Lower lobe of right lung (tissue), 2 donors: ENCODE results near the gene C12orf42. TPM values are rescaled to one million over a fixed set of nuclear protein-coding genes. Genes with fewer than 3 reads are reported as not detected.

Experiments used
- ATAC-seq, 2 donors: fragments of 200-7000 bp; cut with Tn5 transposase; one replicate each; pipeline ENCODE4 v1.9.1; 2020 to 2022; ENCODE audit warnings: mild to moderate bottlenecking in 2 of 2, moderate library complexity in 2 of 2
- DNase-seq: peaks from one replicate; pipeline ENCODE4 v3.0.0-alpha.2; 2020
- H3K27ac ChIP-seq: fragments of 200-600 bp; one replicate; pipeline ENCODE4 v1.8.0; 2022
- H3K27me3 ChIP-seq: fragments of 200-600 bp; one replicate; pipeline ENCODE4 v1.8.0; 2022; ENCODE audit warnings: low read depth
- H3K36me3 ChIP-seq: fragments of 200-600 bp; one replicate; pipeline ENCODE4 v1.8.0; 2022; ENCODE audit warnings: mild to moderate bottlenecking
- H3K4me1 ChIP-seq: fragments of 200-600 bp; one replicate; pipeline ENCODE4 v1.8.0; 2022
- H3K4me3 ChIP-seq: fragments of 200-600 bp; one replicate; pipeline ENCODE4 v1.8.0; 2022; ENCODE audit warnings: mild to moderate bottlenecking
- H3K9me3 ChIP-seq: fragments of 200-600 bp; one replicate; pipeline ENCODE4 v1.8.0; 2022
- intact Hi-C: fragments of 100-400 bp; cut with DNase I; formaldehyde crosslinking; loops from one replicate; pipeline ENCODE4 v1.11.0; 2022
- total RNA-seq: library from RNA; stranded (reverse); fragmentation: NEBNext Ultra II Directional; extraction: Animal tissue kit (Norgen Biotek cat#: 25700); gene quantifications from one replicate; pipeline ENCODE4 v1.2.1, GENCODE V29; 2021
- TF ChIP-seq, protein P1 (sequence below): fragments of 200-600 bp; IDR thresholded peaks from one replicate; pipeline ENCODE4 v1.8.0; 2022; ENCODE audit warnings: antibody characterized with exemption, mild to moderate bottlenecking
- donor health status: DM: no; HTN: yes; CAD: no; lungs with severe emphysema.

Gene C12orf42
- total RNA-seq, 1 donor from 2014 or later: not detected

DNA sequence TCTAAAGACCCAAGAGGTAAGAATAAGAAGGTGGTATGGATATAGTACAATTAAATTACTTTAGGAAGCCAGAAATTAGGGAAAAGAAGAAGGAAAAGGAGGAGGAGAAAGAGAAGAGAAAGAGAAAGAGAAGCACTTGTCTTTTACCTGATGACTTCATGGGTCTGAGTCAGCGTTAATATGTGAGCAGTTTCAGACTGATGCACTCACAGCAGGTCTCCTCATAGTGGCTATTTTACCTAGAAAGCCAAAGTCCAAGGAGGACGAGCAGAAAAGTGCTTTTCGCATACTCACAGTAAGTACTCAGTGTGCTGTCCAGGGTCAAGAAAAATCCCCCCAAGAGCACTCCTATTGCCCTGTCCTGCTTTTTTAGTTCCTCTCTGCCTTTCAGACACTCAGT lies 222.1 kb downstream of the C12orf42 start:
- no peaks in the 10 kb centered on the region for H3K36me3 ChIP-seq
- no peak overlapping the region for H3K4me3 ChIP-seq
- no peaks in the 10 kb centered on the region for H3K9me3 ChIP-seq
- intact Hi-C loops: no loop called here
- H3K27me3 ChIP-seq: no peaks in the 10 kb centered on the region
- TF ChIP-seq, protein P1, sequence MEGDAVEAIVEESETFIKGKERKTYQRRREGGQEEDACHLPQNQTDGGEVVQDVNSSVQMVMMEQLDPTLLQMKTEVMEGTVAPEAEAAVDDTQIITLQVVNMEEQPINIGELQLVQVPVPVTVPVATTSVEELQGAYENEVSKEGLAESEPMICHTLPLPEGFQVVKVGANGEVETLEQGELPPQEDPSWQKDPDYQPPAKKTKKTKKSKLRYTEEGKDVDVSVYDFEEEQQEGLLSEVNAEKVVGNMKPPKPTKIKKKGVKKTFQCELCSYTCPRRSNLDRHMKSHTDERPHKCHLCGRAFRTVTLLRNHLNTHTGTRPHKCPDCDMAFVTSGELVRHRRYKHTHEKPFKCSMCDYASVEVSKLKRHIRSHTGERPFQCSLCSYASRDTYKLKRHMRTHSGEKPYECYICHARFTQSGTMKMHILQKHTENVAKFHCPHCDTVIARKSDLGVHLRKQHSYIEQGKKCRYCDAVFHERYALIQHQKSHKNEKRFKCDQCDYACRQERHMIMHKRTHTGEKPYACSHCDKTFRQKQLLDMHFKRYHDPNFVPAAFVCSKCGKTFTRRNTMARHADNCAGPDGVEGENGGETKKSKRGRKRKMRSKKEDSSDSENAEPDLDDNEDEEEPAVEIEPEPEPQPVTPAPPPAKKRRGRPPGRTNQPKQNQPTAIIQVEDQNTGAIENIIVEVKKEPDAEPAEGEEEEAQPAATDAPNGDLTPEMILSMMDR: no peak
- ATAC-seq: no peak
- no peak for DNase-seq
- H3K27ac ChIP-seq: no peak overlapping the region
- H3K4me1 ChIP-seq: no peaks in the 10 kb centered on the region

GRCh38 chr12:103272949-103273348 lies 222.8 kb downstream of the C12orf42 start:
- Histone ChIP-seq H3K9me3 (no peaks in the 10 kb centered on the region), H3K4me3 (no peak overlapping the region), H3K27ac (no peak overlapping the region)

DNA sequence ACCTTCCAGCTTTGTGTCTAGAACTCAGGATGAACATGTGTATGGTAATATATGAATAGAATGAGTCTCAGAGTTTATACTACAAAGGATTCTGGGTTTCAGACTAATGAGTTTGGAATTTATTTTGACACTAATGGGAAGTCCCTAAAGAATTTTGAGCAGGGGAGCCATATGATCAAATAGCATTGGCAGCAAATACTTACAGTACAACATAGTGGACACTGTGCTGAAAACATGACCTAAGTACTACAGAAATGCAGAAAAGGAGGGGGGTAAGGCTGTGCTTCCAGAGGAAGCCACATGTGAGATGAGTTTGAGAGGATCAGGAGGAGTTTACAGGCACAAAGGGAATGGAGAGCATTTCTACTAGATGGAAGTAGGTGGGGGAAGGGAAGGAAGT lies 225.8 kb downstream of the C12orf42 start:
- DNase-seq: no peak

More at GRCh38 chr12:103272949-103273348, 222.8 kb downstream of the C12orf42 start:
- TF ChIP-seq, protein P1: no peak
- no peaks in the 10 kb centered on the region for H3K4me1 ChIP-seq
- DNase-seq (no peak), ATAC-seq (no peak)
- intact Hi-C loops: no loop called here
- H3K36me3 ChIP-seq: no peaks in the 10 kb centered on the region
- no peaks in the 10 kb centered on the region for H3K27me3 ChIP-seq

GRCh38 chr12:103268831-103269514 lies 226.8 kb downstream of the C12orf42 start:
- Histone ChIP-seq H3K4me1 (no peaks in the 10 kb centered on the region), H3K27me3 (no peaks in the 10 kb centered on the region), H3K9me3 (no peaks in the 10 kb centered on the region), H3K27ac (no peak overlapping the region), H3K4me3 (no peak overlapping the region), H3K36me3 (no peaks in the 10 kb centered on the region)
- no peak for ATAC-seq
- intact Hi-C loops: no loop called here
- TF ChIP-seq, protein P1: no peak
- DNase-seq: no peak

More for the DNA sequence above, 225.8 kb downstream of the C12orf42 start:
- Histone ChIP-seq H3K4me1 (no peaks in the 10 kb centered on the region), H3K27me3 (no peaks in the 10 kb centered on the region), H3K36me3 (no peaks in the 10 kb centered on the region), H3K27ac (no peak overlapping the region), H3K9me3 (no peaks in the 10 kb centered on the region), H3K4me3 (no peak overlapping the region)
- intact Hi-C loops: no loop called here
- TF ChIP-seq, protein P1: no peak
- ATAC-seq: no peak

- no peak overlapping the region for H3K27ac ChIP-seq
- TF ChIP-seq, protein P1: no peak
- no peak for DNase-seq
- intact Hi-C loops: no loop called here
- H3K4me1 ChIP-seq: no peaks in the 10 kb centered on the region
- H3K9me3 ChIP-seq: no peaks in the 10 kb centered on the region
- no peaks in the 10 kb centered on the region for H3K36me3 ChIP-seq
- ATAC-seq: no peak
- H3K27me3 ChIP-seq: no peaks in the 10 kb centered on the region
- H3K4me3 ChIP-seq: no peak overlapping the region
Observed at GRCh38 chr12:103257763-103258162, 238.0 kb downstream of the C12orf42 start.

Other genes with a start within 250 kb of the C12orf42 start
- gene STAB2, start 91.3 kb upstream of the C12orf42 start, total RNA-seq: 1.4 TPM